ENCODE results near the gene MORC3. TPM values are rescaled to one million over a fixed set of nuclear protein-coding genes. Genes with fewer than 3 reads are reported as not detected.
"Not testable (repeated sequence)": the region's sequence is repeated elsewhere in the genome, so short reads cannot be mapped to it uniquely, and the experiment has no call there.

The MORC3 gene
- total RNA-seq, 1 experiment from 2014 or later: 18.7 TPM

GRCh38 chr21:36397606-36398005 is 77.6 kb downstream of the MORC3 start:
- Histone ChIP-seq H3K9ac (ENCODE audit: extremely low read depth, insufficient read length, low read length) (no peak overlapping the region), H3K27ac (ENCODE audit: insufficient read length, low read depth, low read length) (no peak overlapping the region), H3K27me3 (ENCODE audit: insufficient read depth, low read length) (no peaks in the 10 kb centered on the region), H3K23me2 (ENCODE audit: insufficient read length, low read depth, low read length, poor library complexity, severe bottlenecking) (no peaks in the 10 kb centered on the region), H3K56ac (ENCODE audit: insufficient read length, low read depth, low read length) (no peak overlapping the region), H2BK20ac (ENCODE audit: low read depth, low read length, poor library complexity, severe bottlenecking) (no peak overlapping the region), H2AFZ (ENCODE audit: low read length) (no peak overlapping the region), H3K14ac (ENCODE audit: insufficient read depth, low read length) (no peak overlapping the region), H3T11ph (ENCODE audit: low read length) (no peak overlapping the region), H3K9me3 (ENCODE audit: control insufficient read depth, low read depth, low read length) (no peaks in the 10 kb centered on the region), H3K79me2 (ENCODE audit: insufficient read depth, low read length) (no peaks in the 10 kb centered on the region), H2BK120ac (ENCODE audit: low read depth, low read length, poor library complexity, severe bottlenecking) (no peak overlapping the region), H3K18ac (ENCODE audit: insufficient read length, low read depth, low read length) (no peak overlapping the region), H3K4ac (ENCODE audit: low read depth, low read length) (no peak overlapping the region), H2BK5ac (ENCODE audit: insufficient read length, low read length) (no peak overlapping the region), H3K4me1 (ENCODE audit: insufficient read depth, low read length) (no peaks in the 10 kb centered on the region), H3K79me1 (ENCODE audit: insufficient read depth, low read depth, low read length, poor library complexity, severe bottlenecking) (no peaks in the 10 kb centered on the region), H4K91ac (ENCODE audit: insufficient read length, low read depth, low read length) (no peak overlapping the region), H3K23ac (ENCODE audit: insufficient read length, low read depth, low read length) (no peak overlapping the region), H2BK12ac (ENCODE audit: insufficient read length, low read depth, low read length) (no peak overlapping the region), H2BK15ac (ENCODE audit: low read depth, low read length) (no peak overlapping the region), H4K5ac (ENCODE audit: insufficient read length, low read depth, low read length) (no peak overlapping the region), H4K20me1 (ENCODE audit: control insufficient read depth, insufficient read depth, insufficient read length) (no peaks in the 10 kb centered on the region), H4K8ac (replicated peaks; ENCODE audit: insufficient read length, low read depth, low read length) (no peak overlapping the region), H2AK5ac (ENCODE audit: insufficient read length, low read length) (no peak overlapping the region), H3K4me2 (ENCODE audit: insufficient read depth, insufficient read length, low read length) (no peak overlapping the region)
- no peak for TF ChIP-seq CTCF (conservative IDR thresholded peaks at IDR 0.05)
- Mint-ChIP-seq H3K36me3 (ENCODE audit: insufficient read depth in 1 of 3, low read depth in 3 of 3) (peaks cover 32 to 71% (median 70%) of the 10 kb centered on the region in 3 experiments), H3K27me3 (ENCODE audit: low read depth) (no peaks in the 10 kb centered on the region), H3K4me3 (no peak overlapping the region), H3K9me3 (peaks cover 0 to 5% of the 10 kb centered on the region in 2 experiments; a peak in 4 of 5 replicates), H3K4me1 (no peaks in the 10 kb centered on the region), H3K27ac (no peak overlapping the region)
- no peak for DNase-seq
- no CpG with 5 or more reads among the region's 5 CpGs for WGBS (ENCODE audit: extremely low coverage, insufficient read length, low lambda C conversion rate)

GRCh38 chr21:36399736-36400135 is 79.7 kb downstream of the MORC3 start:
- H3K23ac ChIP-seq (ENCODE audit: insufficient read length, low read depth, low read length); H3K27ac ChIP-seq (ENCODE audit: insufficient read length, low read depth, low read length); H3K9me3 Mint-ChIP-seq; H2AFZ ChIP-seq (ENCODE audit: low read length); H4K91ac ChIP-seq (ENCODE audit: insufficient read length, low read depth, low read length); H2BK120ac ChIP-seq (ENCODE audit: low read depth, low read length, poor library complexity, severe bottlenecking); H3T11ph ChIP-seq (ENCODE audit: low read length); H3K4me1 ChIP-seq (ENCODE audit: insufficient read depth, low read length); H3K4ac ChIP-seq (ENCODE audit: low read depth, low read length); H3K4me1 Mint-ChIP-seq; H3K23me2 ChIP-seq (ENCODE audit: insufficient read length, low read depth, low read length, poor library complexity, severe bottlenecking); H3K27me3 Mint-ChIP-seq (ENCODE audit: low read depth); H2BK20ac ChIP-seq (ENCODE audit: low read depth, low read length, poor library complexity, severe bottlenecking); H4K5ac ChIP-seq (ENCODE audit: insufficient read length, low read depth, low read length); H2BK12ac ChIP-seq (ENCODE audit: insufficient read length, low read depth, low read length); H3K9ac ChIP-seq (ENCODE audit: extremely low read depth, insufficient read length, low read length); H2BK5ac ChIP-seq (ENCODE audit: insufficient read length, low read length); H3K79me2 ChIP-seq (ENCODE audit: insufficient read depth, low read length); DNase-seq; H4K20me1 ChIP-seq (ENCODE audit: control insufficient read depth, insufficient read depth, insufficient read length); H3K9me3 ChIP-seq (ENCODE audit: control insufficient read depth, low read depth, low read length); H3K4me3 Mint-ChIP-seq; H3K27me3 ChIP-seq (ENCODE audit: insufficient read depth, low read length); H3K56ac ChIP-seq (ENCODE audit: insufficient read length, low read depth, low read length); H2AK5ac ChIP-seq (ENCODE audit: insufficient read length, low read length); H3K14ac ChIP-seq (ENCODE audit: insufficient read depth, low read length); H3K27ac Mint-ChIP-seq; H3K18ac ChIP-seq (ENCODE audit: insufficient read length, low read depth, low read length); H4K8ac ChIP-seq (replicated peaks; ENCODE audit: insufficient read length, low read depth, low read length); H3K79me1 ChIP-seq (ENCODE audit: insufficient read depth, low read depth, low read length, poor library complexity, severe bottlenecking); H3K4me2 ChIP-seq (ENCODE audit: insufficient read depth, insufficient read length, low read length); H2BK15ac ChIP-seq (ENCODE audit: low read depth, low read length): not testable (repeated sequence)
- peaks cover 23 to 66% (median 62%) of the 10 kb centered on the region in 3 experiments for H3K36me3 Mint-ChIP-seq (ENCODE audit: insufficient read depth in 1 of 3, low read depth in 3 of 3)
- WGBS (ENCODE audit: extremely low coverage, insufficient read length, low lambda C conversion rate): no CpG with 5 or more reads among the region's 9 CpGs
